Measurements from ENCODE around the gene ROPN1B.
"Not testable (repeated sequence)": the region's sequence is repeated elsewhere in the genome, so short reads cannot be mapped to it uniquely, and the experiment has no call there.

Gene ROPN1B

DNA sequence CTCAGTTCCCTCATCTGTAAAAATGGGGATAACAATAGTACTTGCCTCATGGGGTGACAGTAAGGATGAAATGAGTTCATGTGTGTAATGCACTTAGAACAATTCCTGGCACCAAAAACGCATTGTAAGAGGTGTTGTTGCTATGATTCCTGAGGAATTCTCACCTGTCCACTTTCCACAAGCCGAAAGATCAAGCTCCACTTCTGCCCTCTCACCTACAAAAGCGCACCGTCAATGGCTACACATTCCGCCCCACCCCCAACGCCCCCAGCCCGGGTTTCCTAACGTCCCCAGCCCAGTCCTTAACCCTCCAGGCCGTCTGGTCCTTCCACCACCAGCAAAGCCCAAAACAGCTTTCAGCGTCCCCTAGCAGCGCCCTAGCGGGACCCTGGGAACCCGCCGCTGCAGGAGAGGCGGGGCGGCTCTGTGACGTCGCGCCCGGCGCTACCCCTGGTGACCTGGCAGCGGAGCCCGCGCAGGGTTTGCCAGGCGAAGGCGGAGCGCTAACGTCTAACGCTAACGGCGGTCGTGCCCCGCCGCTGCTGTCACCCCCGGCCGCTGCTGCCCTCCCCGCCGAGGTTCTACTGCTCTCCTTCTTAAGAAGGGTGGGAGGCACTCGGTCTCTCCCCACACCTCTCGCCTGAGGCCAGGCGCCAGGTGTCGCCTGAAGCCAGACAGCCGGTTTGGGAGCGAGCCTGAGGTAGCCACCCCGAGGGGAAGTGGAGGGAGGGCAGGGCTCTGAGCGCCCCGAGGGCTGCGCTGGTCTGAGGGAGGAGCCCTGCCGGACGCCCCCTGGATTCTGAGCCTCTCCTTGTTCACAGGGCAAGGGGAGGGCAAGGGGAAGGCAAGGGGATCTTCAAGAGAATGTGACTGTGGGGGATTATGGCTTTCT lies at the start of gene ROPN1B:
Gene ROPN1B (plus strand): TSS at position 478 of the 892 bp plus-strand sequence. CDS start 2,877 bp downstream, outside the sequence.
- FAIRE-seq, result not testable (repeated sequence)

DNA sequence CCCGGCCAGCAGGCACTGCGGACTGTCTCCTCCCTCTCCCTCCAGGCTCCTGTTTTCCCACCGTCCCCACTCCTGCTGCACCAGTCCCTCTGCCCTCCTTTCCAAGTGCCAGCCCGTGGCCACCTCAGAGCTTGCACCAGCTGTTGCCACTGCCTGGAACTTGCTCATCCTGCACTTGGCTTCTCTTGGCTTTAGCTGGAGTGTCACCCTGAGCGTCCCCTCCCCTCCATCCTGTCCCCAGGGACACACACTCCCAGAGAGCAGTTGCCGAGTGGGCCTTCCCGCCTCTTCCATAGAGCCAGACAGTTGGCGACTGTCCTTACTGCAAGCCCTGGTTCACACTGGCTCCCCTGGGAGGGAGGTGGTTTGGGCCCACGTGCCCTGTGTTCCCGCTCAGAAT lies 48.8 kb upstream of the ROPN1B start:
- FAIRE-seq, result not testable (repeated sequence)

DNA sequence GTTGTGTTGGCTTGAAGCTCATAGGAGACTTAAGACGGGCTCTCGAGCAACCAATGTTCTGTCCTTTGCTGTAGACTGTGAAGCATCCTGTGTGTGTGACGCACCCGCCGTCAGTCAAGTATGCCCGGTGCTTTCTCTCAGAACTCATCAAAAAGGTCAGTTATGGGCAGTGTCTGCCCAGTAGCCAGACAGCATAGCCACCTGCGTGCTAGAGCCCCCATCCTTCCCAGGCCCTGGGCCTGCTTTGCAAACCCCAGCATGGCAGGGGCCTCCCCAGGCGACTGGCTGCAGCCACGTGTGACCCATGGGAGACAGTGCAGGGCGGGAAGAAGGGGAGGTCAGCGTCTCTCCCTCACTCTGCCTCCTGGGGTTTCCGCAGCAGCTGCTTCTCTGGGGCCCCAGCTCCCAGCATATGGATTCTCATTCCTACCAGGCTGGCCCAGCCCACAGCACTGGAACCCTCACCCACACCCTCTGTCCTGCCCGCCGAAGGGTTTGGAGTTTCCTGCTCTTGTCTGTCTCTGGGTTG lies 48.2 kb upstream of the ROPN1B start:
- FAIRE-seq, result not testable (repeated sequence)

DNA sequence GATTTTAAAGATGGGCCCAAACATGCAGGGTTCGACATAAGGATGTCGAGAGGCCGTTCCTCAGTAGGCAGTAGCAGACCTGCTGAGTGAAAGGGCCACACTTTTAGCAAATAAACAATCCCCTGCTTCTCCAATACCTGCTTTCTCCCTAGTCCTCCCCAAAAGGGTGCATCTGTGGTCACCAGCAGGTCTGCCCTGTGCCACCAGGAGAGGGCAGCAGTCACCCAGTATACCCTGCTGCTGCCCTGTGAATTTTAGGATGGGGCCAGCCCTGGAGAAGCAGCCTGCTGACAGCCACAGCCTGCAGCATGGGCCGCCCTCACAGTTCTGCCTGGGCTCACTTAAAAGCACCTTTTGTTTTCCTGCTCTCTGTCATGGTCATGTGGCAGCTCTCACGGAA lies 47.3 kb upstream of the ROPN1B start:
- not testable (repeated sequence) for FAIRE-seq

DNA sequence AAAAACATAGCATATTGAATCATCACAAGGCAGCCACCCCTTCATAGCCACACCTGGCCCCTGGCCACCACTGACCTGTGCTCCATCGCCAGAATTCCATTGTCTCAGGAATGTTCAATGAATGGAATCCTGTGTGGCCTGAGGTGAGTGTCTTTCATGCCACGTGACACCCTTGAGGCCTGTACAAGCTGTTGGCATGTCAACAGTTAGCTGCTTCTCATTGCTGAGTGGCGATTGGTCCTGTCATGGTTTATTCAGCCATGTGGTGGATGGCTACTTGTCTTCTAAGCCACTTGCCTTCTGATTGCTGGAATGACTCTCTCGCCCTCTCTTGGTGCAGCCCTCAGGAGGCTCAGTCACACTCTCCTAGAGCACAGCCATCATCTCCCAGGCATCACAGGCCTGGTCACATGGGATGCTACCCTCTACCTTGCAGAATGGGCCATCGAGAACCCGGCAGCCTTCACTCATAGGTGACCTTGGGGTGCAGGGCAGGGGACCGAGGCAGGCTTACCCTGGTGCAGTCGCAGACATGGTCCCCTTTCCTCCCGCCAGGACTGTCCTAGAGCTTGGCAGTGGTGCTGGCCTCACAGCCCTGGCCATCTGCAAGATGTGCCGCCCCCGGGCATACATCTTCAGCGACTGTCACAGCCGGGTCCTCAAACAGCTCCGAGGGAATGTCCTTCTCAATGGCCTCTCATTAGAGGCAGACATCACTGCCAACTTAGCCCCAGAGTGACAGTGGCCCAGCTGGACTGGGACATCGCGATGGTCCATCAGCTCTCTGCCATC lies 45.5 kb upstream of the ROPN1B start:
- not testable (repeated sequence) for FAIRE-seq

DNA sequence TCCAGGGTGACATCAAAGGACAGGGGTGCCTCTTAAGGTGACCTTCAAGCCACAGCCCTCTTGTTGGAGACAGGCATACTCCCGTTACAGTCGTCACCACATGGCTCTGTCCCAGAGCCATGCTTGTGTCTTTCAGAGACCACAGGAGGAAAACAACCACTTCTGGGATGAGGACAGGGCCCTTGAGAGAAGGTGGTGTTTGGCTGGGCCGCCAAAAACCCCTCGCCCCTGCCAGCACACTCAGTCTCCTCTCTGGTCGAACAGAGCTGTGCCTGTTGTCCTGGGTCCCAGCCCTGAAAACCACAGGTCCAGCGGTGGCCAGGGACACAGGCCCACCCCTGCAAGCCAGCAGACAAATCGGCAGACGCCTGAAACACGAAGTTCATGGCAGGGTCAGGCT lies 44.7 kb upstream of the ROPN1B start:
- not testable (repeated sequence) for FAIRE-seq

DNA sequence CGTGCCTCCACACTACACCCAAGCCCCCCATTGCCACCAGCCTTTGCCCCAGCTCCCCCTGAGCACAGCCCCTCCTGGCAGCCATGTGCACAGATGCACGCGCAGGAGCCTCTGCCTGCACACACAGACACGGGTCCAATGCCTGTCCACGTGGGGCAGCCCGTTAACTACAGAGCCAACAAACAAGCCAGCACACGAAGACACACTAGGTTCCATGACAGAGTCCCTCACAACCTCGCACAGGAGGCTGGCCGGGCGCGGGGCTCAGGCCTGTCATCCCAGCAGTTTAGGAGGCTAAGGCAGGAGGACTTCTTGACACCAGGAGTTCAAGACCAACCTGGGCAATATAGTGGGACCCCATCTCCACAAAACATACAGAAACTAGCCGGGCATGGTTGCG lies 43.3 kb upstream of the ROPN1B start:
- FAIRE-seq, result not testable (repeated sequence)

DNA sequence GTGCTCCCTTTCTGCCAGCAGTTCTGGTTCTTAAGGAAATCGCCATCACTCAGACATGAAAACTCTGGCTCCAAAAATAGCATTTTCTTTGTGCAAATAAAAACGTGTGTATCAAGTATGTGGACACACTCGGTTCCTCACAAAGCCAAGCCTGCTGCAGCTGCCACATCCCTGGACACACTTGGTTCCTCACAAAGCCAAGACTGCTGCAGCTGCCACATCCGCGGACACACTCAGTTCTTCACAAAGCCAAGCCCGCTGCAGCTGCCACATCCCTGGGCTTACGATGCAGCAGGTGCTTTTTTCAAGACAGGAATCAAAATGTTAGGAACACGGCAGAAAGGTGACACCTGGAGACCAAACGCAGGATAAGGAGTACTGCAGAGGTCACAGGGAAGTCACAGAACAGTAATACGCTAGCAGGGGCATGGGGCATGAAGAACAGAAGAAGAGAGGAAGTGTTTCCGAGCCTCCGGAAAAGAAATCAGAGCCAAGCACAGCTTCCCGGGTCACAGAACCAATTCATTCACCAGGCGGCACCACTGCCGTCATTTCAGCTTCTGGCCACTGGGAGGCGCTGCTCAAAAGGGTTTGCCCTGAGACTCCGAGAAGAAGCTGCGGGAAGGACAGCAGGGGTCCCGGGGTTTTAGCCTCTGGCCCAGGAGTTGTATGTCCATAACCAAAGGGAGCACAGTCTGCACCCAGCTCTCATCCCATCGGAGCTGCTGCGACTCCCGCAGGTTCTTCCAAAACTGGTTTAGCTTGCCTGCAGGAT lies 40.0 kb upstream of the ROPN1B start:
- not testable (repeated sequence) for FAIRE-seq

DNA sequence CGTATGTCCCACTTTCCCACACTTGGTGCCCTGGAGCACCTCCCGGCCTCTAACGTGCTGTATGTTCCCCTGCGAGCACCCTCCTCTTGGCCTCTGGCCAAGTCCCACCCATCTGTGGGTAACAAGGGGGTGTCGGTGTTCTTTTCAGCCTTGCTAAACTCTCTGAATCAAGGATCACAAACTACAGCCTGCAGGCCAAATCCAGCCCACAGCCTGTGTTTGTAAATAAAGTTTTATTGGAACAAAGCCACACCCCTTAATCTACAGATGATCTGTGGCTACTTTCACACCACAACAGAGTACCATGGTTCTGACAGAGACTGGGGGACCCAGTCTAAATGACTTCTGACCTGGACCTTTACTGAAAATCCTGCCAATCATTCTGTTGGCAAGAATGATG lies 39.2 kb upstream of the ROPN1B start:
- FAIRE-seq, result not testable (repeated sequence)

DNA sequence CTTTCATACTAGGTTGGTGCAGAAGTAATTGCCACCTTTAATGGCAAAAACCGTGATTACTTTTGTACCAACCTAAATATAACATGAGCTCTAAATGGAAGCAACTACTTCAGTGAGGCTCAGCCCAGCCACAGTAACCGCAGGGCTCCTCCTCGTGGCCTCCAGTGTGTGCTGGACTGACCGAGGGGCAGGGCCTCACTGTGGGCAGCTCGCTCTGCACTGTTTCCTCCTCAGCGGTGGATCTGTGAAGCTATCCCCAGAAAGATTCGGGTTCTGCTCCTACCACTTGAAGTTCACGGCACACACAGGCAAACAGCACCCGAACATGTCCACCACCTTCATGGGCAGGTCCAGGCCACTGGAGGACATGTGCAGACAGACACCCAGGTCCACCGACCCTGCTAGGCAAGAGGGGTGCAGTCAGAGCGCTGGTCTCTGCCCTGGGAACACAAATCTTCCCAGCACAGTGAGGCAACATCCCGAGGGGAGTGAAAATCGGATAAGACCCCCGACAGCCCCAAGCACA lies 37.6 kb upstream of the ROPN1B start:
- not testable (repeated sequence) for FAIRE-seq

DNA sequence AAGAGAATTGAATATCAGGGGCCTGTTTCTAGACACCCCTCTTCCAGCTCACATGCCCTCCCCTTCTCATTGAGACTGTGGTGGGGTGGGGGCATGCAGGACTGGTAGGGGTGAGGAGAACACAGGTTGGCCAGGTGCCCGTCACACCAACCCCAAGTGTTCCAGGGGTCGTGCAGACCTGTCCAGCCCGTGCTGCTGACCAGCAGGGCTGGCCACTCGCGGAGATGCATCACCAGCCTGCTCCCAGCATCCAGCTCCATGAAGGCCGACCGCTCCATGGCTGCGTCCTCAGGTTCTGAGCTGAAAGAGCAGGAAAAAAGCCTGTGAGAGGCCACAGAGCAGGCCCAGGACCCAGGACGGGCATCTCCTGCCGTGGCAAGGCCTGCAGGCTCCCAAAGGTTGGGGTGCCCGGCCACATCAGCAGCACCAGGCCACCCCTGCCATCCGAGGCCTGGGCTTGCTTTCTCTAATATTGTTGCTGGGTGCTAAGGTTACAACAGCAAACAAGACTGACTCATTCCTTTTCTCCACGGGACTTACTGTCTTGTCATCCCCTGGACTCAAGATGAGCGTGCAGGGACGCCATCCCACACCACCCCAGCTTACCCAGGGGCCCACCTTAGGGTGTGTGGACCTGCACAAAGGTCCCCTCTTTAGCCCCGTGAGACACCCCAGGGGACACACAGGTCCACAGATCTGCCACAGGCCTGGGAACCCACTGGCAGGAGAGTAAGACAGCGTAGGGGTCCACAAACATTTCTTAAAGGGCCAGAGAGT lies 35.4 kb upstream of the ROPN1B start:
- not testable (repeated sequence) for FAIRE-seq

DNA sequence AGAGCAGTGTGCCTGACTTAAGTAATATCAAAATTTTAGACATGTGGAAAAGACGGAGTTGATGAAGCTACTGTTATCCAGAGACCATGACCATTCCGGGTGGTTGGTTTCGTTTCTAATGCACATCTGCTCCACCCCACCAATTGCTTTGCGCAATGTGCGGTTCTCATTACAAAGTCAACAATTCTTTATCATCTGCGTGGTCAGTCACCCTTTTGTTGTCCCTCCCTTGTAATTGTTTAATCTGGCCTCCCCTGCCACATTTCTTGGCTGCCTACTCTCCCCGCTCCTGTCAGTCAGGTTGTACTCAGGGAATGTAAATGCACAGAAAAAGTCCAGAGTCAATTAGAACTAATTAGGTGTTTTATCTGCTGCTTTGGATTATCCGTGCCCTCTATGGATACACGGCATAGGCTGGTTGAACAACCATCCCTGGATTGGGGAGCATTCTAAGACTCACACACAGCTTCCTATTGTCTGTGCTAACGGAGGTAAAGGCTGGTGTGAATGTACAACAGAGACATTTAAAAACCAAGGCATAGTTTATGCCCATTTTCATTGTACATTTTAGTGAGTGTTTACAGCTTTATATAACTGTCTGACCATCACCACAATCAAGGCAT lies 33.6 kb upstream of the ROPN1B start:
- not testable (repeated sequence) for FAIRE-seq

DNA sequence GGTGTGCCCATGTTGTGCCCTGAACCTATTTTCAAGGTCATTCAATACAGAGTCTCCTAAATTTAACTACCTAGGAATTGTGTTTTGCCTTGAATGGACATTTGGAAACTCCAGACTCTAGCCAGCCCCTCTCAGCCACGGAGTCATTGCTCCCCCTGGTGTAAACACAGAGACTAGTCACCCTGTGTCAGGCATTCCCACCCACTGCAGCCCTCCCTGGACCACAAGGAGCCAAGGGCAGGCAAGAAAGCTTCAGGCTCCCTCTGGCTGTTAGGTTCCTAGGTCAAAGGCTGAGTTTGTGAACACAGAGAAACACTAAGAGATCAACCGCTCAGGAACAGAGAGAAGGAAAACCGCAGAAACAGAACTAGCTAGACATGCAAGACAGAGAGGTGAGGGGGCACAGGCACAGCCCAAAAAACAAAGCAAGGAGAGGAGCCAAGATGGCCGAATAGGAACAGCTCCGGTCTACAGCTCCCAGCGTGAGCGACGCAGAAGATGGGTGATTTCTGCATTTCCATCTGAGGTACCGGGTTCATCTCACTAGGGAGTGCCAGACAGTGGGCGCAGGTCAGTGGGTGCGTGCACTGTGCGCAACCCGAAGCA lies 32.7 kb upstream of the ROPN1B start:
- FAIRE-seq, result not testable (repeated sequence)

DNA sequence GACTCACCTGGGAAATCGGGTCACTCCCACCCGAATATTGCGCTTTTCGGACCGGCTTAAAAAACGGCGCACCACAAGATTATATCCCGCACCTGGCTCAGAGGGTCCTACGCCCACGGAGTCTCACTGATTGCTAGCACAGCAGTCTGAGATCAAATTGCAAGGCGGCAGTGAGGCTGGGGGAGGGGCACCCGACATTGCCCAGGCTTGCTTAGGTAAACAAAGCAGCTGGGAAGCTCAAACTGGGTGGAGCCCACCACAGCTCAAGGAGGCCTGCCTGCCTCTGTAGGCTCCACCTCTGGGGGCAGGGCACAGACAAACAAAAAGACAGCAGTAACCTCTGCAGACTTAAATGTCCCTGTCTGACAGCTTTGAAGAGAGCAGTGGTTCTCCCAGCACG lies 32.1 kb upstream of the ROPN1B start:
- FAIRE-seq, result not testable (repeated sequence)

DNA sequence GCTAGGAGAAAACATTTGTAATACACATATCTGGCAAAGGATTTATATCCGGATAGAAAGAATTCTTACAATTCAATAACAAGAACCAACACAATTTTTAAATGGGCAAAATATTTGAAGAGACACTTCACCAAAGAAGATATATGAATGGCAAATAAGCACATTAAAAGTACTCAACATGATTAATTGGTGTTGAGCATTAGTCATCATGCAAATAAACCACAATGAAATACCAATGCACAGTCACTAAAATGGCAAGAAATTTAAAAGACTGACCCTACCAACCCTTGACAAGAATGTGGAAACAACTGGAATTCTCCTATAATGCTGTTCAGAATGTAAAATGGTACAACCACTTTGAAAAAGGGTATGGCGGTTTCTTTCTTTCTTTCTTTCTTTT lies 21.2 kb upstream of the ROPN1B start:
- not testable (repeated sequence) for FAIRE-seq

DNA sequence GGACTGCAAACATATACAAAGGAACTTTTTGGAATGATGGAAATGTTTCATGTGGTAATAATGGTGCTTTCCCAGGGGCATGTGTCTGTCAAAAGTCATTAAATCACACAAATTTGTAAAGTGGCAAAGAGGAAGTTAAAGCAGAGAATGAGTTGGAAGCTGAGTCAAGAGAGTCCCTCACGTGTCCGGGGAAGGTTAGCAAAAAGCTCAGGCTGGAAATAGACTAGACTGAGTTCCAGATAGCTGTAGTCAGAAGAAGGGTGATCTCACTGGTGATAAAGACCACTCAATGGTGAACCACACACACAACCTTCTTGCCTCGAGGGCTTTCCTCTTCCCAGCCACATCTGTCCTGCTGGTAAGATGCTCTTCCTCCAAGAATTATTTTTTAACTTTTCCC lies 20.1 kb upstream of the ROPN1B start:
- not testable (repeated sequence) for FAIRE-seq

DNA sequence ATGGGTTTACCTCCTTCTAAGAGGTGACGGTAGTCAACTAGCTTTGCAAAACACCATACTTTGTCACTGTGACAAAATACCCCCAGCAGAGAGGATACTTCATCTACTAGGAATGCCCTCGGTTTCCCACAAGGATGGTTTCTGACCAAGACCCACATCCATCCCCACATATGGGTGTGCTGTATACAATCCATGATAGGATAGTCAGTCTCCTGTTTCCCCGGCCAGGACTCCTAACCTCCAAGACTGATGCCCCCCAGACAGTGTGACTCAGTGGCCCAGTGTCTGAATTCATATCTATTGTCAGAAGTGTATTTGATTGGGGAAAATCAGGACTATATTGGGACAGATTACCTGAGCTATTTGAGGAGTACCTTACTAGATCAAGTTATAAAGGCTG lies 17.8 kb upstream of the ROPN1B start:
- not testable (repeated sequence) for FAIRE-seq

DNA sequence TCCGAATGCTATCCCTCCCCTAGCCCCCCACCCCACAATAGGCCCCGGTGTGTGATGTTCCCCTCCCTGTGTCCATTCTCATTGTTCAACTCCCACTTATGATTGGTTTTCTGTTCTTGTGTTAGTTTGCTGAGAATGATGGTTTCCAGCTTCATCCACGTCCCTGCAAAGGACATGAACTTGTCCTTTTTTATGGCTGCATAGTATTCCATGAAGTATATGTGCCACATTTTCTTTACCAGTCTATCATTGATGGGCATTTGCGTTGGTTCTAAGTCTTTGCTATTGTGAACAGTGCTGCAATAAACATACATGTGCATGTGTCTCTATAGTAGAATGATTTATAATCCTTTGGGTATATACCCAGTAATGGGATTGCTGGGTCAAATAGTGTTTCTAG lies 12.0 kb upstream of the ROPN1B start:
- FAIRE-seq, result not testable (repeated sequence)

DNA sequence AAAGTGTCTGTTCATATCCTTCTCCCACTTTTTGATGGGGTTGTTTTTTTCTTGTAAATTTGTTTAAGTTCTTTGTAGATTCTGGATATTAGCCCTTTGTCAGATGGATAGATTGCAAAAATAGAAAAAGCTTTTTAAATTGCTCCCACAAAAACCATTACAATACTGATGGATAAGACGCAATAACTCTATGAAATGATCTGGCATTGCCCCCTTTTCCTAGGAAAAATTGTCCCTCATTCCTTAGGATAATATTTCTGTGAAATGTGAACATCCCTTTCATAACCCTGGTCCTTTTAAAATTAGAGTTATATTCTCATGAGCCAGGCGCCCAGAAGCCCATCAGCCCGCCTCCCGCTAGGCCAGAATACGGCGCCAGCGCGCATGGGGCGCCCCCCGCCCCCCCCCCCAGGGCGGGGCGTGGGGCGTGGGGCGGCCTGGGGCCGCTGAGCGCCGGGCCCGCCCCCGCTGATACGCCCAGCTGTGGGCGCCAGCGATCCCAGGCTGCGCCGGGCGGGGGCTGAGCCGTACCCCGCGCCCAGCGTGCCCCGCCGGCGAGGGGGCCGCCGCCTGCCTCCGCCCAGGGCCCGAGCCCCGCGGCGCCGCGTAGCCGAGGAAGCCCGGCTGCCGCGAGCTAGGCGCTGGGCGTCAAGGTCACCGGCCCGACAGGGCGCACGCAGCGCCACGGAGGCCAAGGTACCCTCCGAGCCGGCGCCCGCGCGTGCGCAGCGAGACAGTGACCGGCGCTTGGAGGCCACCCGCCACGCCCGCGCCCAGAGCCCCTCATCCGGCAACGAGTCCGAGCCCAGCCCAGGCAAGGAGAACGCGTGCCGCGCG lies 11.1 kb upstream of the ROPN1B start:
- no peak for FAIRE-seq

Data from islet of Langerhans (tissue), 1 donor.